ENCODE measurements around the gene SPO11. TPM values are rescaled to one million over a fixed set of nuclear protein-coding genes. Genes with fewer than 3 reads are reported as not detected.

Gene SPO11
- total RNA-seq, 4 donors from 2014 or later, result not detected

DNA sequence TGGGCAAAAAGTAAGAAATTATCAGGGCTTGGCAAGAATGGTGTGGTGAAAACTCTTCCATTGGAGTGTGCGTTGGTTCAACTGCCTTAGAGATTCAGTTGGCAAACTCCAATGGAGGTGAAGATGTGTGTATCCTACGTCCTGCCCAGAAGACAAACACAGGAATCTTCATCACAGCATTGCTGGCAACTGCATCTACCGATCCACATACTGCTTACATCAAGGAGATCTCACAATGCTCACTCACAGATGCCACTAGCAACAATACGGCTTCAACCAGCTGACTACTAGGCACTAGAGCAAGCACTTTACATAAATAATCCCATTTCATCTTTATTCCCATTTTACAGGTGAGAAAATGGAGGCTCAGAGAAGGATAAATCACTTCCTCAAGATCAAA is 10.0 kb upstream of the SPO11 start:
- no peak overlapping the region for H3K27ac ChIP-seq
- H3K4me1 ChIP-seq, result peaks cover 0 to 5% (median 0%) of the 10 kb centered on the region in 4 donors
- 82 to 92% methylated on average over 4 of the region's 4 CpGs for WGBS, 2 donors
- TF ChIP-seq POLR2A (IDR thresholded peaks at IDR 0.05) (no peak), EP300 (IDR thresholded peaks at IDR 0.05) (no peak)
- TF ChIP-seq, protein P1, sequence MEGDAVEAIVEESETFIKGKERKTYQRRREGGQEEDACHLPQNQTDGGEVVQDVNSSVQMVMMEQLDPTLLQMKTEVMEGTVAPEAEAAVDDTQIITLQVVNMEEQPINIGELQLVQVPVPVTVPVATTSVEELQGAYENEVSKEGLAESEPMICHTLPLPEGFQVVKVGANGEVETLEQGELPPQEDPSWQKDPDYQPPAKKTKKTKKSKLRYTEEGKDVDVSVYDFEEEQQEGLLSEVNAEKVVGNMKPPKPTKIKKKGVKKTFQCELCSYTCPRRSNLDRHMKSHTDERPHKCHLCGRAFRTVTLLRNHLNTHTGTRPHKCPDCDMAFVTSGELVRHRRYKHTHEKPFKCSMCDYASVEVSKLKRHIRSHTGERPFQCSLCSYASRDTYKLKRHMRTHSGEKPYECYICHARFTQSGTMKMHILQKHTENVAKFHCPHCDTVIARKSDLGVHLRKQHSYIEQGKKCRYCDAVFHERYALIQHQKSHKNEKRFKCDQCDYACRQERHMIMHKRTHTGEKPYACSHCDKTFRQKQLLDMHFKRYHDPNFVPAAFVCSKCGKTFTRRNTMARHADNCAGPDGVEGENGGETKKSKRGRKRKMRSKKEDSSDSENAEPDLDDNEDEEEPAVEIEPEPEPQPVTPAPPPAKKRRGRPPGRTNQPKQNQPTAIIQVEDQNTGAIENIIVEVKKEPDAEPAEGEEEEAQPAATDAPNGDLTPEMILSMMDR (IDR thresholded peaks at IDR 0.05), result no peak
- no peaks in the 10 kb centered on the region for H3K27me3 ChIP-seq
- DNase-seq (ENCODE audit: low spot score in 2 of 2), result no peak
- H3K9me3 ChIP-seq, result no peaks in the 10 kb centered on the region
- H3K4me3 ChIP-seq, result no peak overlapping the region
- no peaks in the 10 kb centered on the region for H3K36me3 ChIP-seq

DNA sequence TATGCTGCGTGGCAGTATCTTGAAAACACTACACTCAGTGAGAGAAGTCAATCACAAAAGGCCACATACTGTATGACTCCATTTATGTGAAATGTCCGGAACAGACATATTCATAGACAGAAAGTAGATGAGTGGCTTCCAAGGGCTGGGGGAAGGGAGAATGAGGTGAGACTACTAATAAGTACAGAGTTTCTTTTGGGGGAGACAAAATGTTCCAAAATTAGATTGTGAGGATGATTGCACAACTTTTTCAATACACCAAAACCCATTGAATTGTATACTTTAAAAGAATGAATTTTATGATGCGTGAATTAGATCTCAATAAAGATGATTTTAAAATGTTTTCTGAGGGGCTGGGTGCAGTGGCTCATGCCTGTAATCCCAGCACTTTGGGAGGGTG is 9.2 kb upstream of the SPO11 start:
- H3K4me3 ChIP-seq, result no peak overlapping the region
- WGBS, 2 donors, result 72 to 79% methylated on average over 3 of the region's 3 CpGs
- no peak for DNase-seq (ENCODE audit: low spot score in 2 of 2)

DNA sequence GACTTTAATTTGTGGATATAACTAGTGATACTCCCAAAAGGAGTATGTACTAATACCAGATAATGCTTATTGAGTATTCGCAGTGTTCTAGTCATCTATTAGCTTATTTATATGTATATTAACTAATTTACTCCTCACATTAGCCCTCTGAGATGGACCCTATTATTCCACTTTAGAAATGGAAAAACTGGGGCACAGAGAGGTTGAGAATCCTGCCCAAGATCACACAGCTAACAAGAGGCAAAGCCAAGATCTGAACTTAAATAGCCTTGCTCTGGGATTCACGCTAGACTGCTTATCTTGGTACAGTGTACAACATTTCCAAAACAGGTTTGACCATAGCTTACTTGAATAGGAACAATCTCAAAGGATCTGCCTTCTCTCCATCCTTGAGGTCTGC is 8.5 kb upstream of the SPO11 start:
- Histone ChIP-seq H3K9me3 (no peaks in the 10 kb centered on the region), H3K27me3 (no peaks in the 10 kb centered on the region), H3K27ac (no peak overlapping the region), H3K4me1 (peaks cover 0 to 5% (median 0%) of the 10 kb centered on the region in 4 donors), H3K36me3 (no peaks in the 10 kb centered on the region), H3K4me3 (no peak overlapping the region)
- WGBS, 2 donors, result 94% methylated on average over 2 of the region's 2 CpGs
- no peak for DNase-seq (ENCODE audit: low spot score in 2 of 2)
- TF ChIP-seq, protein P1 (IDR thresholded peaks at IDR 0.05), result no peak

More for the DNA sequence above, 9.2 kb upstream of the SPO11 start:
- H3K27ac ChIP-seq, result no peak overlapping the region
- H3K9me3 ChIP-seq, result no peaks in the 10 kb centered on the region
- H3K36me3 ChIP-seq, result no peaks in the 10 kb centered on the region
- H3K4me1 ChIP-seq, result peaks cover 0 to 5% (median 0%) of the 10 kb centered on the region in 4 donors
- H3K27me3 ChIP-seq, result no peaks in the 10 kb centered on the region
- TF ChIP-seq, protein P1 (IDR thresholded peaks at IDR 0.05), result no peak
- TF ChIP-seq POLR2A (IDR thresholded peaks at IDR 0.05), result no peak
- no peak for TF ChIP-seq EP300 (IDR thresholded peaks at IDR 0.05)

DNA sequence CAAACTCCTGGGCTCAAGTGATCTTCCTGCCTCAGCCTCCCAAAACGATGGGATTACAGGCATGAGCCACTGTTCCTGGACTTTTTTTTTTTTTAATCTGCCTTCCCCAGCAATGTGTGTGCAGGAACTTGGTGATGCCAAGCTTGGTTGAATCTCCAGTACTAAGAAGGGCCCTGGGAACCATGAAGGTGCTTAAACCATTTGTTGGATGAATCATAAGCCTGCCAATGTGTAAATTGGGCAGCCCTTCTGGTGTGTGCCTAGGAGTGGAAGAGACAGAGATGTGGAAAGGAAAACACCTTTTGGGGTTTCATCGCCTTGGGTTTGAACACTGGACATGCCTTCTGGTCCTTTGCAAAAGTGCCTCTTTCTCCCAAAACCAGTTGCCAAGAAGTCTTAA is 7.1 kb upstream of the SPO11 start:
- Histone ChIP-seq H3K4me1 (peaks cover 0 to 5% (median 0%) of the 10 kb centered on the region in 4 donors), H3K9me3 (no peaks in the 10 kb centered on the region), H3K36me3 (no peaks in the 10 kb centered on the region), H3K4me3 (no peak overlapping the region), H3K27me3 (no peaks in the 10 kb centered on the region), H3K27ac (no peak overlapping the region)
- DNase-seq (ENCODE audit: low spot score in 2 of 2), result no peak
- WGBS, 2 donors, result 76 to 89% methylated on average over 2 of the region's 2 CpGs
- TF ChIP-seq EP300 (IDR thresholded peaks at IDR 0.05), result no peak
- TF ChIP-seq, protein P1 (IDR thresholded peaks at IDR 0.05), result no peak
- no peak for TF ChIP-seq POLR2A (IDR thresholded peaks at IDR 0.05)

DNA sequence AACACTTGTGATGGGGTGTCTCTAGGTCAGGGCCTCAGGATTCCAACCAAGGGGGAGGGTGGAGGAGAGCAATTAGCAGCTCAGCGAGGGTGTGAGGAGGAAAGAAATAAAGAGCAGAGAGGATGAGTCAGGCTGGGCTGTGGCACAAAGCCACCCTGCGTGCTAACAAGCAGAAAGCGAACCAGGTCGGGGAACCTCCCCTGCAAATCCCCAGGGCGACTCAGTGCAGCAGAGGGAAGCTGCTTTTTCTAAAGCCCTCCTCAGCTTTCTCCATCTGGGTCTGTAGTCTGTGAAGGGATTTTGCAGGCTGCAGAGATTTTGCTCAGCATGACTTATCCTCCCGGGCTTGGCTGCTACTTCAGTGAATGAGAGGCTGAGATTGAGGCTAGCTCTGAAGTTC is 6.6 kb upstream of the SPO11 start:
- TF ChIP-seq EP300 (IDR thresholded peaks at IDR 0.05) (no peak), POLR2A (IDR thresholded peaks at IDR 0.05) (no peak)
- TF ChIP-seq, protein P1 (IDR thresholded peaks at IDR 0.05), result no peak
- no peaks in the 10 kb centered on the region for H3K9me3 ChIP-seq
- 12% methylated on average over 6 of the region's 6 CpGs for WGBS, 2 donors
- H3K4me1 ChIP-seq, result peaks cover 0 to 5% (median 0%) of the 10 kb centered on the region in 4 donors
- H3K27me3 ChIP-seq, result no peaks in the 10 kb centered on the region
- H3K36me3 ChIP-seq, result no peaks in the 10 kb centered on the region
- H3K27ac ChIP-seq, result no peak overlapping the region
- DNase-seq (ENCODE audit: low spot score in 2 of 2), result no peak
- H3K4me3 ChIP-seq, result no peak overlapping the region

All from tibial nerve (tissue), 4 donors.